Central memory CD8-positive, alpha-beta T cell (primary cell): ENCODE results near the gene TMPRSS3.

Experiments
- ATAC-seq: fragments of 150-1000 bp; cut with Tn5 transposase; replicated peaks from 2 replicates; pipeline ENCODE4 v1.10.0; 2022; ENCODE audit warnings: mild to moderate bottlenecking, moderate FRiP score, moderate number of reproducible peaks; ENCODE audit not compliant: poor library complexity, severe bottlenecking; ENCODE audit errors: extremely low read depth
- DNase-seq, 2 donors: peaks; one replicate each; pipeline ENCODE4 v3.0.0; 2021; ENCODE audit warnings: low spot score in 2 of 2
- H3K27ac Mint-ChIP-seq: one replicate; pipeline ENCODE4 v1.8.0; 2022; ENCODE audit warnings: low read depth, mild to moderate bottlenecking, moderate library complexity, mixed read lengths
- H3K27me3 Mint-ChIP-seq: one replicate; pipeline ENCODE4 v1.8.0; 2022; ENCODE audit warnings: mixed read lengths
- H3K36me3 Mint-ChIP-seq: one replicate; pipeline ENCODE4 v1.8.0; 2022; ENCODE audit warnings: mild to moderate bottlenecking, moderate library complexity, mixed read lengths; ENCODE audit not compliant: insufficient read depth
- H3K4me1 Mint-ChIP-seq: one replicate; pipeline ENCODE4 v1.8.0; 2022; ENCODE audit warnings: mixed read lengths
- H3K4me3 Mint-ChIP-seq: one replicate; pipeline ENCODE4 v1.8.0; 2022; ENCODE audit warnings: mild to moderate bottlenecking, moderate library complexity, mixed read lengths
- H3K9me3 Mint-ChIP-seq: one replicate; pipeline ENCODE4 v1.8.0; 2022; ENCODE audit warnings: mixed read lengths

The TMPRSS3 gene

DNA sequence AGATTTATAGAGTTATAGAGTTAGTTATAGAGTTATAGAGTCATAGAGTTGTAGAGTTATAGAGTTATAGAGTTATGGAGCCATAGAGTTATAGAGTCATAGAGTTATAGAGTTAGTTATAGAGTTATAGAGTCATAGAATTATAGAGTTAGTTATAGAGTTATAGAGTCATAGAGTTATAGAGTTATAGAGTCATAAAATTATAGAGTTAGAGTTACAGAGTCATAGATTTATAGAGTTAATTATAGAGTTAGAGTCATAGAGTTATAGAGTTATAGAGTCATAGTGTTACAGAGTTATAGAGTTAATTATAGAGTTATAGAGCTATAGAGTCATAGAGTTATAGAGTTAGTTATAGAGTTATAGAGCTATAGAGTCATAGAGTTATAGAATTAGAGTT, 40.0 kb upstream of the TMPRSS3 start:
- peak overlapping the region; percentile 20 for H3K27ac Mint-ChIP-seq
- H3K4me3 Mint-ChIP-seq = no peak overlapping the region
- peaks cover 78% of the 10 kb centered on the region for H3K36me3 Mint-ChIP-seq
- H3K4me1 Mint-ChIP-seq = peaks cover 57% of the 10 kb centered on the region
- DNase-seq (no peak), ATAC-seq (no peak)
- H3K27me3 Mint-ChIP-seq = no peaks in the 10 kb centered on the region
- no peaks in the 10 kb centered on the region for H3K9me3 Mint-ChIP-seq

DNA sequence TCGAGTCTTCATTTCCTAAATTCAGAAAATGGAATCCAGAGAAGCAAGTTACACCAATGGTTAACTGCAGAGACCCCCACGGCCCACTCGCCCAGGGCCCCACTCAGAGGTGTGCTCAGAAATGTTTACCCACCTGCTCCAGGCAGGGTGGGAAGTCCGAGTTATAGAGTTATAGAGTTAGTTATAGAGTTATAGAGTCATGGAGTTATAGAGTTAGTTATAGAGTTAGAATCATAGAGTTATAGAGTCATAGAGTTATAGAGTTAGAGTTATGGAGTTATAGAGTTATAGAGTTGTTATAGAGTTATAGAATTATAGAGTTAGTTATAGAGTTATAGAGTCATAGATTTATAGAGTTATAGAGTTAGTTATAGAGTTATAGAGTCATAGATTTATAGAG, 39.5 kb upstream of the TMPRSS3 start:
- peak overlapping the region; percentile 20 for H3K27ac Mint-ChIP-seq
- H3K9me3 Mint-ChIP-seq = no peaks in the 10 kb centered on the region
- no peak for DNase-seq
- H3K4me3 Mint-ChIP-seq = no peak overlapping the region
- H3K27me3 Mint-ChIP-seq = no peaks in the 10 kb centered on the region
- no peak for ATAC-seq
- H3K4me1 Mint-ChIP-seq = peaks cover 52% of the 10 kb centered on the region
- peaks cover 75% of the 10 kb centered on the region for H3K36me3 Mint-ChIP-seq

DNA sequence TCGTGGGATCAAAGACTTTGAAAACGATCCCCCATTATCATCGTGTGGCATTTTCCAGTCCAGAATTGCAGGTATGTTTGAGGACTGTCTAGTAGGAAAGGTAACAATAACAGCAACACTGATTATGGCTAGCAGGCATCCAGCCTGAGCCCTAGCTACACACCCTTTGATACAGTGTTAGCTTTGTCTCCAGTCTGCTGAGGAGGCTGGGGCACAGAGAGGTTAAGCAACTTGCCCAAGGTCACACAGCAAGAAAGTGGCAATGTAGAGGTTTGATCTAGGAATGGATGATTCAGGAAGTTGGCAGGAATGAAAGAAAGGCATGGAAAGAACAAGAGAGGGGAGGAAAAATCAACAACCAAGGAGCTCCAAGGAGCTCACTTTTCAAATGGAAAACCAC, 39.0 kb upstream of the TMPRSS3 start:
- H3K4me1 Mint-ChIP-seq = peaks cover 47% of the 10 kb centered on the region
- H3K4me3 Mint-ChIP-seq = no peak overlapping the region
- no peaks in the 10 kb centered on the region for H3K9me3 Mint-ChIP-seq
- H3K27ac Mint-ChIP-seq = peak overlapping the region; percentile 20
- ATAC-seq (no peak), DNase-seq (no peak)
- H3K27me3 Mint-ChIP-seq = no peaks in the 10 kb centered on the region
- H3K36me3 Mint-ChIP-seq = peaks cover 72% of the 10 kb centered on the region

DNA sequence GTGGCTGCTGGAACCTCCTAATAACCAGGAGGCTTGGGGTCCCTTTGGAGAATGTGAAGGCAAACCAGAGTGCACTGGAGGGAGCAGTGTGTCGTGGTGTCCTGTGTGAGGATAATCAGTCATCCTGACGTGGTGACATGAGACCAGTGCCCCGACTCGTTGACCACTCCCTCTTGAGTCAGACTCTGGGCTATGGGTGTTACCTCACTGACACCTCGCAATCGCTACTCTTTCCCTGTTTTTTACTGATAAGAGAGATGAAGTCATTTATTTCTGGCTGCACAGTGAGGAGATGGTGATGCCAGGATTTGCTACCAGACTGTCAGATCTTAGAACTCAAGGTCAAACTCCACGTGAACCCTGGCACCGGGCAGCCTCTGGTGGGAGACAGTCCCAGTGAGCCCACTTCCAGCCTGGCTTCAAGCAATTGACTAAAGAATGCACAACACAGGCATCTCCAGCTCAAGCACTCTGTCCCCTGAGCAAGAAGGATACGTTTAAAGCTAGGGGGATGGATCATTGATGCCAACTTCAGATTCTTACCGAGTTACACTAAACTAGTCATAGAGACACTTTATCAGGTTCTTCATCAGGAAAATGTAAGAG, 38.2 kb upstream of the TMPRSS3 start:
- DNase-seq (no peak), ATAC-seq (no peak)
- Mint-ChIP-seq H3K9me3 (no peaks in the 10 kb centered on the region), H3K27ac (no peak overlapping the region), H3K4me1 (peaks cover 39% of the 10 kb centered on the region), H3K4me3 (no peak overlapping the region), H3K36me3 (peaks cover 72% of the 10 kb centered on the region), H3K27me3 (no peaks in the 10 kb centered on the region)

DNA sequence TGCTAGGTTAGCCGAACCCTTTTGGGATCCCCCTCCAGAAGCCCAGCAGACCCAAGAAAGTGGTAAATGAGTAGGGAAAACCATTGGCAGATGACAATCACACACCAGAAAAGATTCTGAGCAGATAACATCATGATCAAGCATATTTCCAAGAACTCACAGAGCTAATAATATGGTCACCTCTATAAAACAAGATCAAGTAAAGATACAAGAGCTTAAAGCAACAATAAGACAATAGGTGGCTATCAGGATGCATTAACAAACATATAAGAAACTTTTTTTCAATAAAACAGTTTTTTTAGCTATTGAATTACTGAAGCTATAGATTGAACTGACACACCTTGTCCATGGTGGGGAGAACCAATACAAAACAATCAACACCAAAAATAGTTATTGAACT, 36.8 kb upstream of the TMPRSS3 start:
- H3K36me3 Mint-ChIP-seq = peaks cover 64% of the 10 kb centered on the region
- H3K9me3 Mint-ChIP-seq = no peaks in the 10 kb centered on the region
- H3K4me1 Mint-ChIP-seq = peaks cover 33% of the 10 kb centered on the region
- H3K27ac Mint-ChIP-seq = peak overlapping the region; percentile 63
- no peak overlapping the region for H3K4me3 Mint-ChIP-seq
- H3K27me3 Mint-ChIP-seq = no peaks in the 10 kb centered on the region
- DNase-seq (no peak), ATAC-seq (no peak)

DNA sequence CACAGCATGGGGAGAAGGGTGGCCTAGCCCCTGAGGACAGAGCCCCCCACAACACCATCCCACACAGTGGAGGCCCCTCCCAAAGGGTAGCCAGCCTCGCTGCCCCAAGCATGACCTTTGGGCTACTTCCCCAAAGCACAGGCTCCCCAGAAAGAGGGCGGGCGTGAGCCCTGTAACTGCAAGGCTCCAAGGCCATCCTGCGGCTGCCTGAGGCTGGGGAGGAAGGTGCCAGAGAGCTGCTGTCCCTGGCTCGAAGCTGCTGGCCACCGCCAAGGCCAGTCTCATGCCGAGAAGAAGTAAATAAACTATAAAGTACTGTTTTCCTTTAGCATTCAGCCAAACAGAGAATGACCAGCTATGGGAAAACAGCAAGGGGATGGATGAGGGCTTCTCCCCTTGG, 35.3 kb upstream of the TMPRSS3 start:
- no peaks in the 10 kb centered on the region for H3K9me3 Mint-ChIP-seq
- no peak for ATAC-seq
- peaks cover 42% of the 10 kb centered on the region for H3K4me1 Mint-ChIP-seq
- peaks cover 61% of the 10 kb centered on the region for H3K36me3 Mint-ChIP-seq
- DNase-seq = no peak
- no peak overlapping the region for H3K27ac Mint-ChIP-seq
- H3K4me3 Mint-ChIP-seq = no peak overlapping the region
- no peaks in the 10 kb centered on the region for H3K27me3 Mint-ChIP-seq

DNA sequence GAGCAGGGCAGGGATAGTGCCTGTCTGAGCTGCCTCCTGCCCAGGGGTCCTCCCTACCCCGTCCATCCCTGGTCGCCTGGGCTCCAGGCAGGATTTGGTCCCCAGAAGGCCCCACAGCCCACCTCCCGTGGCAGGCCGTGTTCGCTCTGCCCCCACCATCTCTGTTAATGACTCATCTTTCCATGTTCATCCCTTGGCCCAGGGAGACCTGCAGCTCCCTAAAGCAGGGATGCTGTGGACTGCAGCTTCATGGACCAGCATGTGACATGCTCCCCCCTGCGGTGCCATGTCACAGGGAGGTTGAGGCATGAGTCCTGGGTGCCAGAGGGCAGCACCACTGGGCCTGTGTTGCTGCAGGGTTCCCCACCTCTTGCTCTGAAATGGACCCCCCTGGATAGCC, 34.7 kb upstream of the TMPRSS3 start:
- H3K36me3 Mint-ChIP-seq = peaks cover 62% of the 10 kb centered on the region
- DNase-seq = no peak
- peaks cover 41% of the 10 kb centered on the region for H3K4me1 Mint-ChIP-seq
- no peak for ATAC-seq
- no peaks in the 10 kb centered on the region for H3K9me3 Mint-ChIP-seq
- no peak overlapping the region for H3K27ac Mint-ChIP-seq
- H3K4me3 Mint-ChIP-seq = no peak overlapping the region
- H3K27me3 Mint-ChIP-seq = no peaks in the 10 kb centered on the region

DNA sequence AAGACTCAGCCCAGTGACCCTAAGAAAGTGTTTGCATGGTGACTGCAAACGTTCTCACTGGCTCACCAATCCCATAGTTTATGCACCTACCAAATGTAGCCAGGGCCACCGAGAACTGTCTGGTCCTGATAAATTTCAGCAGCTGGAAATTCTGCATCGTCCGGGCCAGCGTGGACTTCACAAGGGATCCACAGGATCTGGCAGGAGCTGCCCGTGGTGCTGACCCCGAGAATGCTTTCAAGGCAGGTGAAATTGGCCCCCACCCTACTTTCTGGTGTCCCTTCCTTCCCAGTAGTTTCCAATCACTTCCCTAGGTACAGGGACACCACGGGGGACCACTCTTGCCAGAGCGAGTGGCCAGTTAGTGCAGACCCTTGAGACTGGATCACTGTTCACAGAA, 34.0 kb upstream of the TMPRSS3 start:
- no peak overlapping the region for H3K4me3 Mint-ChIP-seq
- H3K36me3 Mint-ChIP-seq = peaks cover 64% of the 10 kb centered on the region
- H3K27ac Mint-ChIP-seq = no peak overlapping the region
- H3K27me3 Mint-ChIP-seq = no peaks in the 10 kb centered on the region
- DNase-seq (no peak), ATAC-seq (no peak)
- peaks cover 42% of the 10 kb centered on the region for H3K4me1 Mint-ChIP-seq
- H3K9me3 Mint-ChIP-seq = no peaks in the 10 kb centered on the region

DNA sequence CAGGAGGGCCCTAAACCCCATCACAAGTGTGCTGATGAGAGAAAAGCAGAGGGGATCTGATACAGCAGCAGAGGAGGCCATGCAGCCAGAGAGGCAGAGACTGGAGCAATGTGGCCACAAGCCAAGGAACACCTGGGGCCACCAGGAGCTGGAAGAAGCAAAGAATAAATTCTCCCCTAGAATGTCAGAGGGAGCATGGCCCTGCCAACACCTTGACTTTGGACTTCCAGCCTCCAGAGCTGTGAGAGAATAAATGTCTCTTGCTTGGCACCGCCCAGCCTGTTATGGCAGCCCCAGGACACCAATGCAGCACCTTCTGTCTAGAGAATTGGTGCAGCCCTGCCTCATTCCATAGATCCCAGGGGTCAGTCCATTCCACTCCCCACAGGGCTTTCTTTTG, 33.2 kb upstream of the TMPRSS3 start:
- Mint-ChIP-seq H3K4me1 (peaks cover 44% of the 10 kb centered on the region), H3K36me3 (peaks cover 62% of the 10 kb centered on the region), H3K27me3 (no peaks in the 10 kb centered on the region), H3K9me3 (no peaks in the 10 kb centered on the region), H3K4me3 (no peak overlapping the region), H3K27ac (no peak overlapping the region)
- ATAC-seq (no peak), DNase-seq (no peak)

DNA sequence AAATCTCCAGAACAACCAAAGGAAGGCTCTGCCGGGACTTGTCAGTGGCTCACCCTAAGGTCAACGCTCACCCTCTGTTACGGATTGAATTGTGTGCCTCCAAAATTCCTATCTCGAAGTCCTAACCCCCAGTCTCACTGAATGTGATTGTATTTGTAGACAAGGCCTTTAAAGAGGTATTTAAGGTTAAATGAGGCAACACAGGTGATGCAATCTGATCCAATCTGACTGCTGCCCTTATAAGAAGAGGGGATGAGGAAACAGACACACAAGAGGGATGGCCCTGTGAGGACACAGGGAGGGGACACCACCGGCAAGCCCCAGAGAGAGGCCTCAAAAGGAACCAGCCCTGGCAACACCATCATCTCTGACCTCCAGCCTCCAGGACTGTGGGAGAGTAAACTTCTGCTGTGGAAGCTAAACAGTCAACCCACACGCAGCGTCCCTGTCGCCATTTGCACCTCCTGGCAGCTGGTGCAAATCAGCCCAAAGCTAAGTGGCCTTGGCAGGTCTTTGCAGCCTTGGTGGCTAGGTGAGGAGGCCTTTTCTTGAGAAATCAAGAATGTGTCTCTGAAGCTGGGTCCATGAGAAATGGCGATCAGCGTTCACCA, 32.1 kb upstream of the TMPRSS3 start:
- no peaks in the 10 kb centered on the region for H3K9me3 Mint-ChIP-seq
- H3K27me3 Mint-ChIP-seq = no peaks in the 10 kb centered on the region
- no peak overlapping the region for H3K4me3 Mint-ChIP-seq
- H3K27ac Mint-ChIP-seq = peak overlapping the region; percentile 41
- H3K4me1 Mint-ChIP-seq = peaks cover 55% of the 10 kb centered on the region
- no peak for ATAC-seq
- peaks cover 61% of the 10 kb centered on the region for H3K36me3 Mint-ChIP-seq
- no peak for DNase-seq

DNA sequence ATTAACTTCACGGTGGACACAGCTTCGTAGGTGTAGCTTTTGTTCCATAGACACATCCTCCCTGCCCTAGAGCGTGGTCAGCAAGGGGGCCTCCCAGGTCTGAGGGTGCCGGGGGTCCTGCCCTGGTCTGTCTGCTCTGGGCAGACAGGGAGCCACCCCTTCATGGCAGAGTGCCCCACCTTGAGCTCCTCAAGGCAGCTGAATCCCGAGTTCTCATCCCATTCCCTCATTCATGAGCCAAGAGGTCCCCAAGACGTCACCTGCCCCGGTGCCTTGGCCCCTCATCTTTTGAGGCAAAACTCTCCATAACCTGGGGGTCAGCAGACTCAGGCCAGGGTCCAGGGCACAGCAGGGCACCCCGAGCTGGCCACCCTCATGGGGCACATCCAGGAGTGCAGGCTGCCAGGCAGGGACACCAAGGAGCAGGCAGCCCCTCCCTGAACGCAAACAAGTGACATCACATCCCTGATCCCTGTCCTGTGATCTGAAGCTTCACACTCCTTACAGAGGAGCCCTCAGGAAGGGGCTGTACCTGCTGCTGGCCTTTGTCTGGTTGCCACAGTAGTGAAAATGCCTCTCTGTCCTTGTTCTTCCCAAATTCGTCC, 31.1 kb upstream of the TMPRSS3 start:
- no peak for DNase-seq
- no peaks in the 10 kb centered on the region for H3K9me3 Mint-ChIP-seq
- peaks cover 59% of the 10 kb centered on the region for H3K4me1 Mint-ChIP-seq
- no peak for ATAC-seq
- peak overlapping the region; percentile 9 for H3K4me3 Mint-ChIP-seq
- H3K36me3 Mint-ChIP-seq = peaks cover 53% of the 10 kb centered on the region
- H3K27ac Mint-ChIP-seq = peak overlapping the region; percentile 41
- H3K27me3 Mint-ChIP-seq = no peaks in the 10 kb centered on the region

DNA sequence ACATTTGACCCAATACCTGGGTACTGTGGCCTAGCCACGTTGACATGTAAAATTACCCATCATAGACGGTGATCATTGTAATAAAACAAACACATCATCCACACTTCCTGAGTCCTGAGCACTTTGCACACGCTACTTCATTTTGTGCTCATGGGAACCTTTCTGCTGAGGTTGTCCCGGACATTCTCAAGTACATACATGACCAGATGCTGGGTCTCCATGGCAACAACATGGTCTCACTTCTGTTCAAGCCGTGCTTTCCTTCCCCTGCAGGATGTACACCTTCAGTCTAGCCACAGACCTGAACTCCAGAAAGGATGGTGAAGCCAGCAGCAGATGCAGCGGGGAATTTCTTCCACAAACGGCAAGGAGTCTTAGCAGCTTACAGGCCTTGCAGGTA, 30.6 kb upstream of the TMPRSS3 start:
- Mint-ChIP-seq H3K27ac (peak overlapping the region; percentile 41), H3K27me3 (no peaks in the 10 kb centered on the region), H3K4me3 (no peak overlapping the region), H3K9me3 (no peaks in the 10 kb centered on the region), H3K4me1 (peaks cover 65% of the 10 kb centered on the region), H3K36me3 (peaks cover 54% of the 10 kb centered on the region)
- ATAC-seq = no peak
- DNase-seq = no peak

DNA sequence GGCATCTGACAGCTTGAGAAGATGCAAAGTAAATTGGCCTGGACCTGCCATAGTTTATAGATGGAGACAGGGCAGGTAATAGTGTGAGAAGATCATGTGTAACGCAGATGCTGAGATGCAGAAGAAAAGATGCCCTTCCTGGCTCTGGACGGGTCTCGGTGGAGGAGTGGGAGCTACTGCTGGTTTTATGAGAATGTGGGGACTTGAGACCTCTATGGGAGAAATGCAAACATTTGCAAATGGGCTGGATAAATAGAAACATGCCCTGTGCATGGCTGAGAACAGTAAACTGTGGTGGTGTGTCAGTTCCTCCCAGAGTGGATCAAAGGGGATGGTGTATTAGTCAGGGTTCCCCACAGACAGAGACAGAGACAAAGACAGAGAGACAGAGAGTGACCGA, 29.7 kb upstream of the TMPRSS3 start:
- no peaks in the 10 kb centered on the region for H3K9me3 Mint-ChIP-seq
- peak overlapping the region; percentile 87 for H3K27ac Mint-ChIP-seq
- no peaks in the 10 kb centered on the region for H3K27me3 Mint-ChIP-seq
- peaks cover 55% of the 10 kb centered on the region for H3K36me3 Mint-ChIP-seq
- peak overlapping the region; percentile 81 for H3K4me3 Mint-ChIP-seq
- DNase-seq (no peak), ATAC-seq (peak; percentile 12)
- H3K4me1 Mint-ChIP-seq = peaks cover 73% of the 10 kb centered on the region
